ENCODE measurements around the gene KCNMB2. TPM values are rescaled to one million over a fixed set of nuclear protein-coding genes. Genes with fewer than 3 reads are reported as not detected.

KCNMB2 gene
- total and polyA plus RNA-seq, 2 experiments from 2014 or later: 2.4 TPM; not detected in 1

- Histone ChIP-seq H3K9me2 (replicated peaks; ENCODE audit: insufficient read depth) (no peaks in the 10 kb centered on the region), H3K27me3 (no peaks in the 10 kb centered on the region), H3K4me3 (no peak overlapping the region), H4K20me1 (ENCODE audit: insufficient read depth, poor library complexity, severe bottlenecking) (no peaks in the 10 kb centered on the region), H2AFZ (no peak overlapping the region), H3K4me1 (ENCODE audit: insufficient read depth) (no peaks in the 10 kb centered on the region), H3K9me3 (ENCODE audit: low read depth) (no peaks in the 10 kb centered on the region), H3K27ac (no peak overlapping the region), H3K36me3 (replicated peaks; ENCODE audit: insufficient read depth, low read depth) (no peaks in the 10 kb centered on the region), H3K4me2 (no peak overlapping the region), H3K79me2 (no peaks in the 10 kb centered on the region)
- TF ChIP-seq EZH2phosphoT487 (IDR thresholded peaks at IDR 0.05; ENCODE audit: low read depth, severe bottlenecking, unreplicated experiment): no peak
- TF ChIP-seq, protein P1, sequence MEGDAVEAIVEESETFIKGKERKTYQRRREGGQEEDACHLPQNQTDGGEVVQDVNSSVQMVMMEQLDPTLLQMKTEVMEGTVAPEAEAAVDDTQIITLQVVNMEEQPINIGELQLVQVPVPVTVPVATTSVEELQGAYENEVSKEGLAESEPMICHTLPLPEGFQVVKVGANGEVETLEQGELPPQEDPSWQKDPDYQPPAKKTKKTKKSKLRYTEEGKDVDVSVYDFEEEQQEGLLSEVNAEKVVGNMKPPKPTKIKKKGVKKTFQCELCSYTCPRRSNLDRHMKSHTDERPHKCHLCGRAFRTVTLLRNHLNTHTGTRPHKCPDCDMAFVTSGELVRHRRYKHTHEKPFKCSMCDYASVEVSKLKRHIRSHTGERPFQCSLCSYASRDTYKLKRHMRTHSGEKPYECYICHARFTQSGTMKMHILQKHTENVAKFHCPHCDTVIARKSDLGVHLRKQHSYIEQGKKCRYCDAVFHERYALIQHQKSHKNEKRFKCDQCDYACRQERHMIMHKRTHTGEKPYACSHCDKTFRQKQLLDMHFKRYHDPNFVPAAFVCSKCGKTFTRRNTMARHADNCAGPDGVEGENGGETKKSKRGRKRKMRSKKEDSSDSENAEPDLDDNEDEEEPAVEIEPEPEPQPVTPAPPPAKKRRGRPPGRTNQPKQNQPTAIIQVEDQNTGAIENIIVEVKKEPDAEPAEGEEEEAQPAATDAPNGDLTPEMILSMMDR (IDR thresholded peaks at IDR 0.05; ENCODE audit: poor library complexity): no peak
- no peak for TF ChIP-seq EZH2 (IDR thresholded peaks at IDR 0.05; ENCODE audit: borderline replicate concordance)
- 73% methylated on average over 2 of the region's 2 CpGs for WGBS (ENCODE audit: low lambda C conversion rate, missing lambda C conversion rate)
- DNase-seq (ENCODE audit: low spot score): no peak
These were observed 311.0 kb downstream of the KCNMB2 start for GRCh38 chr3:178847190-178847589.

DNA sequence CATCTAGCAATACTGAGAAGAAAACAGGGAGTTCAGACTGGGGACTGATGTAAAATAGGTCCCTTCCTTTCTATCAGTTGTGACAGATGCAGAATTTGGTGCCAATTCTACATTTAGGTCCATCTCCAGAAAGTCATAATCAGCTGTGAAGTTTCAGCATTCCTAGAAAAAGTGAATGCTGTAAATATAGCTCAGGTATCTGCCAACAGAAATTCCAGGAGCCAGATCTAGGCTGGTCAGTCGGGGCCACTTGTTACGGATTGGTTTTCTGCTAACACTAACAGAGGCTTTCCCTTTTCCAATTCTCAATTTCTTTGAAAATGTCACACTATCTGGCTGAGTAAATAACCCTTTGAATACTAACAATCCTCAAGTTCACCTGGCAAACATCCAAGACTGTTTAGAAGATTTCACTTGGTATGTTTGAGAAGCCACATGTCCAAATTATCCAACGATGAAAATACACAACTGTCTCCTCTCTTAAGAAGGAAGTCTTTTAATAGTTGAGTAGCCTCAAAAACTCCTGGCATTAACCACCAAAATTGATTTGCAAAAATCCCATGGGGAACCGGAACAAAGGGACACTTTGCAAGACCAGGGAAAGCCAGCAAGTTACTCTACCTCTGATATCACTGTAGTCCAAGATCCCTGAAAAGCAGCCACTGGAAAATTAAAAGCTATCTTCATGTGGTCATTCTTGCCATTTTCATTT lies 313.1 kb downstream of the KCNMB2 start:
- 28% methylated on average over 4 of the region's 4 CpGs for WGBS (ENCODE audit: low lambda C conversion rate, missing lambda C conversion rate)

GRCh38 chr3:178850450-178851190 lies 314.4 kb downstream of the KCNMB2 start:
- Histone ChIP-seq H4K20me1 (ENCODE audit: insufficient read depth, poor library complexity, severe bottlenecking) (no peaks in the 10 kb centered on the region), H3K79me2 (no peaks in the 10 kb centered on the region), H2AFZ (no peak overlapping the region), H3K9me3 (ENCODE audit: low read depth) (no peaks in the 10 kb centered on the region), H3K4me2 (no peak overlapping the region), H3K36me3 (replicated peaks; ENCODE audit: insufficient read depth, low read depth) (no peaks in the 10 kb centered on the region), H3K4me1 (ENCODE audit: insufficient read depth) (no peaks in the 10 kb centered on the region), H3K27ac (no peak overlapping the region), H3K27me3 (no peaks in the 10 kb centered on the region), H3K4me3 (no peak overlapping the region), H3K9me2 (replicated peaks; ENCODE audit: insufficient read depth) (no peaks in the 10 kb centered on the region)
- TF ChIP-seq, protein P1 (IDR thresholded peaks at IDR 0.05; ENCODE audit: poor library complexity): no peak
- TF ChIP-seq EZH2phosphoT487 (IDR thresholded peaks at IDR 0.05; ENCODE audit: low read depth, severe bottlenecking, unreplicated experiment): no peak
- no peak for DNase-seq (ENCODE audit: low spot score)
- 87% methylated on average over 7 of the region's 8 CpGs for WGBS (ENCODE audit: low lambda C conversion rate, missing lambda C conversion rate)

More for the DNA sequence above, 313.1 kb downstream of the KCNMB2 start:
- Histone ChIP-seq H3K4me1 (ENCODE audit: insufficient read depth) (no peaks in the 10 kb centered on the region), H3K36me3 (replicated peaks; ENCODE audit: insufficient read depth, low read depth) (no peaks in the 10 kb centered on the region), H4K20me1 (ENCODE audit: insufficient read depth, poor library complexity, severe bottlenecking) (no peaks in the 10 kb centered on the region), H3K4me2 (no peak overlapping the region), H3K79me2 (no peaks in the 10 kb centered on the region), H3K9me3 (ENCODE audit: low read depth) (no peaks in the 10 kb centered on the region), H3K27ac (no peak overlapping the region), H3K9me2 (replicated peaks; ENCODE audit: insufficient read depth) (no peaks in the 10 kb centered on the region), H2AFZ (no peak overlapping the region), H3K4me3 (no peak overlapping the region), H3K27me3 (no peaks in the 10 kb centered on the region)
- DNase-seq (ENCODE audit: low spot score): no peak
- TF ChIP-seq EZH2phosphoT487 (IDR thresholded peaks at IDR 0.05; ENCODE audit: low read depth, severe bottlenecking, unreplicated experiment) (no peak), EZH2 (IDR thresholded peaks at IDR 0.05; ENCODE audit: borderline replicate concordance) (no peak)
- TF ChIP-seq, protein P1 (IDR thresholded peaks at IDR 0.05; ENCODE audit: poor library complexity): no peak

All from hepatocyte (in vitro differentiated cells).